B cell (primary cell): ENCODE results near the gene SRRM3.

Experiments used
- CTCF ChIP-seq: fragments of 200-600 bp; IDR thresholded peaks from one replicate; pipeline ENCODE4 v1.8.0; 2022; ENCODE audit warnings: antibody characterized with exemption, mild to moderate bottlenecking
- EZH2 ChIP-seq: IDR thresholded peaks from 2 replicates; pipeline ENCODE4 v1.6.1; 2012; ENCODE audit warnings: borderline replicate concordance, low read depth, mild to moderate bottlenecking, moderate library complexity, low read length; ENCODE audit not compliant: insufficient read depth, poor library complexity, severe bottlenecking

- no peak for TF ChIP-seq CTCF
- TF ChIP-seq EZH2: no peak
These were observed 4.9 kb upstream of the SRRM3 start for GRCh38 chr7:76196786-76197185.
